Suprapubic skin (tissue), 4 donors: ENCODE data around the gene CDHR5. TPM values are rescaled to one million over a fixed set of nuclear protein-coding genes. Genes with fewer than 3 reads are reported as not detected.
A peak's percentile ranks its signal among the peaks of the same experiment; 100 is the strongest.

Experiments
- DNase-seq, 2 donors: peaks; one replicate each; pipeline ENCODE4 v3.0.0-alpha.2; 2019; ENCODE audit warnings: low spot score in 2 of 2
- H3K27ac ChIP-seq: fragments of 200-600 bp; sonication (generic); one replicate; pipeline ENCODE4 v1.5.1; 2019
- H3K27me3 ChIP-seq: fragments of 200-600 bp; sonication (generic); one replicate; pipeline ENCODE4 v1.5.1; 2019
- H3K36me3 ChIP-seq: fragments of 200-600 bp; sonication (generic); one replicate; pipeline ENCODE4 v1.5.1; 2019
- H3K4me1 ChIP-seq: fragments of 200-600 bp; sonication (generic); one replicate; pipeline ENCODE4 v1.5.1; 2019
- H3K4me3 ChIP-seq: fragments of 200-600 bp; sonication (generic); one replicate; pipeline ENCODE4 v1.5.1; 2019; ENCODE audit warnings: mild to moderate bottlenecking
- H3K9me3 ChIP-seq: fragments of 200-600 bp; sonication (generic); one replicate; pipeline ENCODE4 v1.5.1; 2019
- CTCF ChIP-seq, 2 donors: fragments of 200-600 bp in 1 of 2; fragments of 450-650 bp in 1 of 2; sonication (generic) in 1 of 2; IDR thresholded peaks; one replicate each; pipeline ENCODE4 v1.5.1; 2016 to 2019; ENCODE audit warnings: antibody characterized with exemption in 2 of 2, mild to moderate bottlenecking in 1 of 2, moderate library complexity in 1 of 2
- EP300 ChIP-seq: sonication (generic); formaldehyde crosslinking; IDR thresholded peaks from one replicate; pipeline ENCODE4 v1.6.1; 2017; ENCODE audit warnings: antibody characterized with exemption
- POLR2A ChIP-seq, 2 donors: fragments of 450-650 bp; IDR thresholded peaks; one replicate each; pipeline ENCODE4 v1.6.1; 2017; ENCODE audit warnings: antibody characterized with exemption in 2 of 2, mild to moderate bottlenecking in 2 of 2, moderate library complexity in 2 of 2
- POLR2AphosphoS5 ChIP-seq, 3 donors: sonication (generic); formaldehyde crosslinking; IDR thresholded peaks; one replicate each; pipeline ENCODE4 v1.6.1; 2017; ENCODE audit warnings: antibody characterized with exemption in 3 of 3
- WGBS: methylation state at CpG from one replicate; pipeline ENCODE4 v1.1.5; 2018; 5-methylcytosine and 5-hydroxymethylcytosine counted together
- total RNA-seq, 4 donors: library from RNA; depleted of rRNA; stranded (reverse); fragments of >200 nt; gene quantifications; one replicate each; pipeline ENCODE4 v1.1.0, GENCODE V29; 2016

CDHR5 gene
- total RNA-seq, 4 donors from 2014 or later, result 0.53 to 1.1 TPM; not detected in 2

- DNase-seq, result no peak
- WGBS, result 76% methylated on average over 14 of the region's 25 CpGs
- Histone ChIP-seq H3K4me3 (no peak overlapping the region), H3K27ac (no peak overlapping the region), H3K27me3 (peaks cover 35% of the 10 kb centered on the region), H3K36me3 (no peaks in the 10 kb centered on the region), H3K4me1 (peaks cover 9% of the 10 kb centered on the region), H3K9me3 (no peaks in the 10 kb centered on the region)
- TF ChIP-seq EP300 (no peak), POLR2A (IDR thresholded peaks at IDR 0.05) (no peak), POLR2AphosphoS5 (IDR thresholded peaks at IDR 0.05) (no peak), CTCF (IDR thresholded peaks at IDR 0.05) (no peak)
Observed at GRCh38 chr11:623999-624704, 603 bp downstream of the CDHR5 start.

DNA sequence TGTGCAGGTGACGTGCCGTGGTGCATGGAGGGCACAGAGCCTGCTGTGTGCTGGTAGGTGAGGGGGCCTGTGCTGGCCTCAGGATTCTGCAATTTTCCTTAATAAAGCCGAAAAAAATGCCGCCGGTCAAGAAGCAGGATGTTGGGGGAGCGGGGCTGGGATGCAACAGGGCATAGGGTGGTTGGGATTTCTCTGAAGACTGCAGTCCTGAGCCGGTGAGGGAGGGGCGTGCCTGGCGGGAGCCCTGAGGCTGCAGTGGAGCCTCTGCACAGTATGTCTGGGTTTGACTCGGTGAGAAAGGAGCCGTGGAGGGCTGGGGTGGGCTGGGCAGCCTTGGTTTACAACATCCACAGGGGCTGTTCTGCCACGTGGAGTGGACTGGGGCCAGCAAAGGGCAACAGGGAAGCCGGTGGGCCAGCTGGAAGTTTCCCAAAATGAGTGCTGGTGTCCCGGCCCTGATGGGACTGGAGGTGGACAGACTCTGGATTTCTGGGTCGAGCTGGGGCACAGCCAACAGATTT is 1.3 kb downstream of the CDHR5 start:
- WGBS, result 78% methylated on average over 15 of the region's 15 CpGs
- H3K27me3 ChIP-seq, result peaks cover 35% of the 10 kb centered on the region
- no peak overlapping the region for H3K4me3 ChIP-seq
- peaks cover 9% of the 10 kb centered on the region for H3K4me1 ChIP-seq
- TF ChIP-seq CTCF (IDR thresholded peaks at IDR 0.05) (no peak), POLR2A (IDR thresholded peaks at IDR 0.05) (no peak), POLR2AphosphoS5 (IDR thresholded peaks at IDR 0.05) (no peak), EP300 (no peak)
- DNase-seq, result no peak
- no peaks in the 10 kb centered on the region for H3K36me3 ChIP-seq
- H3K27ac ChIP-seq, result no peak overlapping the region
- H3K9me3 ChIP-seq, result no peaks in the 10 kb centered on the region

DNA sequence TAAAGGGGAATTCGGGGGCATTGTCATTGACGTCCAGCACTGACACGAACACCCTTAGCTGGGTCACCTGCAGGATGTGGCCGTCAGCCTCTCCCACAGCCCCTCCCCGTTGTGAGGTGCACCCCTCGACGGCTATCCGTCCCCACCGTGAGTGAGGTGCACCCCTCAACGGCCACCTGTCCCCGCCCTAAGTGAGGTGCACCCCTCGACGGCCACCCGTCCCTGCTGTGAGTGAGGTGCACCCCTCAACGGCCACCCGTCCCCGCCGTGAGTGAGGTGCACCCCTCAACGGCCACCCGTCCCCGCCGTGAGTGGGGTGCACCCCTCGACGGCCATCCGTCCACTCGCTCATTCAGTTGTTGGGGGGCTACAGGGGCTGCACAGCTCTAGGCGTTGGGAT is 2.9 kb downstream of the CDHR5 start:
- no peaks in the 10 kb centered on the region for H3K36me3 ChIP-seq
- no peak overlapping the region for H3K4me3 ChIP-seq
- H3K27me3 ChIP-seq, result peaks cover 28% of the 10 kb centered on the region
- H3K27ac ChIP-seq, result no peak overlapping the region
- H3K4me1 ChIP-seq, result peaks cover 5% of the 10 kb centered on the region
- WGBS, result 88% methylated on average over 24 of the region's 27 CpGs
- DNase-seq, result no peak
- no peaks in the 10 kb centered on the region for H3K9me3 ChIP-seq
- TF ChIP-seq EP300 (no peak), POLR2AphosphoS5 (IDR thresholded peaks at IDR 0.05) (no peak), CTCF (IDR thresholded peaks at IDR 0.05) (no peak), POLR2A (IDR thresholded peaks at IDR 0.05) (no peak)

DNA sequence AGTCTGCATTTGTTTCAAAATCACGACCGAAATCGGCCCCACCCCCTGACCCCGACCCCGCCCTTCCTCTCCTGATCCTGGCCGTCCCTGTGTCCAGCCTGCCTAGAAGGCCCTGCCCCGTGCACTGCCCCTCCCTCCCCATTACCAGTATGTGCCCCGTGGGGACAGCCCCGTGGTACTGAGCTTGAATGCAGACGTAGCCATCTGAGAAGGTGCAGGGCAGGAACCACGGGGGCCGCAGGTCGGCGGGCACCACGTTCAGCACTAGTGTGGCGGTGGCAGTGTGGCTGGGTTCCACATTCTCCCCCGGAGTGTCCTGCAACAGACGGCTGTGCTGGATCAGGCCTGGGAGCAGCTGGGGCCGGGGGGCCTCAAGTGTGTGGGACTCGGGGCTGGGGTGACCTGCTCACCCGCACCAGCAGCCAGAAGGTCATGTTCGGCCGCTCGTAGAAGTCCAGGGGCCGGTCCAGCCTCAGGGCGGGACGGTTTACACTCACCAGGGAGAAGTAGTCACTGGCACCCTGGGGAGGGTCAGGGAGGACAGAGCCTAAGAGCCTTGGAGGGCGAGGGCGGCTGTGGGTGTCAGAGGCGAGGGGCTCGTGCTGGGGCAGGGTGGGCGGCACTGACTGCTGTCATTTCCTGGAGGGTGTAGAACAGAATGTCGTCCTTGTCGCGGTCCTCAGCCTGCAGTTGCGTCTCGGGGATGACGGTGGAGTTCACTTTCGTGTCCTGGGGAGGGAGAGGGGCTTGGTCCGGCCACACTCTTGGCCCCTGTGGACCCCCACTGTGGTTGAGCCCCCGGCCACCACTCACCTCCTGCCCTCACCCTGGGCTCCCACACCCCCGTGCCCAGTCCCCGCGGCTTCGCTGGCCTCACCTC is 3.6 kb downstream of the CDHR5 start:
- Histone ChIP-seq H3K27me3 (peaks cover 22% of the 10 kb centered on the region), H3K9me3 (no peaks in the 10 kb centered on the region), H3K4me3 (no peak overlapping the region), H3K4me1 (peaks cover 3% of the 10 kb centered on the region), H3K36me3 (no peaks in the 10 kb centered on the region), H3K27ac (no peak overlapping the region)
- peak in 1 of 2 donors; percentile 71 for DNase-seq
- 75% methylated on average over 31 of the region's 45 CpGs for WGBS
- TF ChIP-seq EP300 (no peak), CTCF (IDR thresholded peaks at IDR 0.05) (no peak), POLR2A (IDR thresholded peaks at IDR 0.05) (no peak), POLR2AphosphoS5 (IDR thresholded peaks at IDR 0.05) (no peak)

DNA sequence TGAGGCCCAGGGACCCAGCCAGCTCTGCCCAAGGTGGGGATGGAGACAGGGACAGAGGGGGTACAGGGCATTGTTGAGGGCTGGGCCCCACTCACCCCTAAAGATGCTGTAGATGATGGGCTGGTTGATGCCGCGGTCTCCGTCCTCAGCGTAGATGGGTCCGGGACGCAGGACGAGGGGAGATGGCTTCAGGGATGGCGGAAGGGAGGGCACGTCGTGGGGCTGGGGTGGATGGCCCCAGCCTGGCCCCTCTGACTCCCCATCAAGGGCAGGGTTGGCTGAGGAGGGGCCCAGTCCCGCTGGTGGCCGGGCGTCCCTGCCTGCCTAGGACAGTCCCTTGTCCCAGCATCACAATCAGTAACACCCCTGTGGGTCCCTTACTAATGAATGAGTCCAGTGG is 4.6 kb downstream of the CDHR5 start:
- no peak overlapping the region for H3K27ac ChIP-seq
- peaks cover 12% of the 10 kb centered on the region for H3K27me3 ChIP-seq
- H3K4me3 ChIP-seq, result no peak overlapping the region
- TF ChIP-seq EP300 (no peak), POLR2A (IDR thresholded peaks at IDR 0.05) (no peak), POLR2AphosphoS5 (IDR thresholded peaks at IDR 0.05) (no peak), CTCF (IDR thresholded peaks at IDR 0.05) (no peak)
- H3K9me3 ChIP-seq, result no peaks in the 10 kb centered on the region
- no peak for DNase-seq
- H3K36me3 ChIP-seq, result no peaks in the 10 kb centered on the region
- H3K4me1 ChIP-seq, result peaks cover 8% of the 10 kb centered on the region
- 91% methylated on average over 9 of the region's 13 CpGs for whole genome bisulfite sequencing
